ENCODE results near the gene DDX23. TPM values are rescaled to one million over a fixed set of nuclear protein-coding genes. Genes with fewer than 3 reads are reported as not detected.
"Not testable (repeated sequence)": the region's sequence is repeated elsewhere in the genome, so short reads cannot be mapped to it uniquely, and the experiment has no call there.

The DDX23 gene
- polyA plus RNA-seq, 1 donor from 2014 or later, result 96.5 TPM

GRCh38 chr12:48880647-48881046 is 28.7 kb upstream of the DDX23 start:
- Histone ChIP-seq H3F3A (ENCODE audit: insufficient read depth, low read length, poor library complexity, severe bottlenecking) (no peaks in the 10 kb centered on the region), H3K27ac (ENCODE audit: low read length) (no peak overlapping the region), H3K79me2 (replicated peaks; ENCODE audit: insufficient read depth, low read length) (no peaks in the 10 kb centered on the region), H3K27me3 (ENCODE audit: insufficient read depth, low read depth, low read length) (no peaks in the 10 kb centered on the region), H3K4me3 (ENCODE audit: low read length) (no peak overlapping the region), H3K36me3 (ENCODE audit: insufficient read depth, low read length) (no peaks in the 10 kb centered on the region), H2AFZ (ENCODE audit: low read depth, low read length) (no peak overlapping the region), H4K20me1 (ENCODE audit: insufficient read depth) (no peaks in the 10 kb centered on the region), H3K4me2 (ENCODE audit: low read length) (no peak overlapping the region), H3K9ac (ENCODE audit: low read length) (no peak overlapping the region), H3K9me2 (ENCODE audit: insufficient read depth, low read length) (no peaks in the 10 kb centered on the region), H3K9me3 (ENCODE audit: low read length) (no peaks in the 10 kb centered on the region)
- TF ChIP-seq RAD21 (conservative IDR thresholded peaks at IDR 0.05), result no peak
- no peak for TF ChIP-seq MXI1 (conservative IDR thresholded peaks at IDR 0.05; ENCODE audit: poor library complexity, severe bottlenecking)
- TF ChIP-seq POLR2AphosphoS5 (IDR thresholded peaks at IDR 0.05), result no peak
- TF ChIP-seq TAF1 (IDR thresholded peaks at IDR 0.05; ENCODE audit: low read depth), result no peak
- TF ChIP-seq SMC3 (conservative IDR thresholded peaks at IDR 0.05; ENCODE audit: poor library complexity), result no peak
- no peak for TF ChIP-seq CTCF (IDR thresholded peaks at IDR 0.05; ENCODE audit: poor library complexity, severe bottlenecking)
- TF ChIP-seq EZH2 (IDR thresholded peaks at IDR 0.05; ENCODE audit: borderline replicate concordance, insufficient read depth, low read length, poor library complexity, severe bottlenecking), result no peak

- Histone ChIP-seq H3F3A (ENCODE audit: insufficient read depth, low read length, poor library complexity, severe bottlenecking) (no peaks in the 10 kb centered on the region), H3K79me2 (replicated peaks; ENCODE audit: insufficient read depth, low read length) (no peaks in the 10 kb centered on the region), H3K9me3 (ENCODE audit: low read length) (no peaks in the 10 kb centered on the region), H3K27me3 (ENCODE audit: insufficient read depth, low read depth, low read length) (no peaks in the 10 kb centered on the region), H3K4me2 (ENCODE audit: low read length) (no peak overlapping the region), H4K20me1 (ENCODE audit: insufficient read depth) (no peaks in the 10 kb centered on the region), H2AFZ (ENCODE audit: low read depth, low read length) (no peak overlapping the region), H3K4me3 (ENCODE audit: low read length) (no peak overlapping the region), H3K9ac (ENCODE audit: low read length) (no peak overlapping the region), H3K9me2 (ENCODE audit: insufficient read depth, low read length) (no peaks in the 10 kb centered on the region), H3K36me3 (ENCODE audit: insufficient read depth, low read length) (no peaks in the 10 kb centered on the region), H3K27ac (ENCODE audit: low read length) (no peak overlapping the region)
- TF ChIP-seq TAF1 (IDR thresholded peaks at IDR 0.05; ENCODE audit: low read depth) (no peak), MXI1 (conservative IDR thresholded peaks at IDR 0.05; ENCODE audit: poor library complexity, severe bottlenecking) (no peak)
Measured at GRCh38 chr12:48878548-48878947, 26.6 kb upstream of the DDX23 start.

- Histone ChIP-seq H3K36me3 (ENCODE audit: insufficient read depth, low read length) (no peaks in the 10 kb centered on the region), H3K9me2 (ENCODE audit: insufficient read depth, low read length) (no peaks in the 10 kb centered on the region), H3K27me3 (ENCODE audit: insufficient read depth, low read depth, low read length) (no peaks in the 10 kb centered on the region), H2AFZ (ENCODE audit: low read depth, low read length) (no peak overlapping the region), H3K27ac (ENCODE audit: low read length) (no peak overlapping the region), H3F3A (ENCODE audit: insufficient read depth, low read length, poor library complexity, severe bottlenecking) (no peaks in the 10 kb centered on the region), H4K20me1 (ENCODE audit: insufficient read depth) (no peaks in the 10 kb centered on the region), H3K9ac (ENCODE audit: low read length) (no peak overlapping the region), H3K79me2 (replicated peaks; ENCODE audit: insufficient read depth, low read length) (no peaks in the 10 kb centered on the region), H3K4me3 (ENCODE audit: low read length) (no peak overlapping the region), H3K9me3 (ENCODE audit: low read length) (no peaks in the 10 kb centered on the region), H3K4me2 (ENCODE audit: low read length) (no peak overlapping the region)
- no peak for TF ChIP-seq TAF1 (IDR thresholded peaks at IDR 0.05; ENCODE audit: low read depth)
- TF ChIP-seq POLR2AphosphoS5 (IDR thresholded peaks at IDR 0.05), result no peak
- no peak for TF ChIP-seq EZH2 (IDR thresholded peaks at IDR 0.05; ENCODE audit: borderline replicate concordance, insufficient read depth, low read length, poor library complexity, severe bottlenecking)
- no peak for TF ChIP-seq EP300 (conservative IDR thresholded peaks at IDR 0.05; ENCODE audit: poor library complexity, severe bottlenecking)
- no peak for TF ChIP-seq SMC3 (conservative IDR thresholded peaks at IDR 0.05; ENCODE audit: poor library complexity)
Measured at GRCh38 chr12:48875944-48876515, 24.1 kb upstream of the DDX23 start.

GRCh38 chr12:48873534-48873933 is 21.6 kb upstream of the DDX23 start:
- not testable (repeated sequence) for H3K36me3 ChIP-seq (ENCODE audit: insufficient read depth, low read length); H2AFZ ChIP-seq (ENCODE audit: low read depth, low read length); H3K9me3 ChIP-seq (ENCODE audit: low read length); H4K20me1 ChIP-seq (ENCODE audit: insufficient read depth); H3K4me3 ChIP-seq (ENCODE audit: low read length); H3F3A ChIP-seq (ENCODE audit: insufficient read depth, low read length, poor library complexity, severe bottlenecking); H3K79me2 ChIP-seq (replicated peaks; ENCODE audit: insufficient read depth, low read length); H3K4me2 ChIP-seq (ENCODE audit: low read length); H3K27me3 ChIP-seq (ENCODE audit: insufficient read depth, low read depth, low read length); H3K9me2 ChIP-seq (ENCODE audit: insufficient read depth, low read length); H3K9ac ChIP-seq (ENCODE audit: low read length); H3K27ac ChIP-seq (ENCODE audit: low read length)
